ENCODE measurements around the gene PTPRT.

Gene PTPRT

GRCh38 chr20:42485556-42485955 lies 704.1 kb downstream of the PTPRT start:
- ChIA-PET CTCF (interaction anchor here (0.6 to 1.1 kb wide), 3 partner anchors 26 to 408 kb away, joined by 3 to 4 read pairs (median 3); no protein-coding TSS in a partner anchor), POLR2A (no interaction called here)
- Histone ChIP-seq H3K9me3 (ENCODE audit: control insufficient read depth, insufficient read depth, low read depth, low read length) (no peaks in the 10 kb centered on the region), H3K27ac (ENCODE audit: extremely low read depth, low read depth, low read length) (no peak overlapping the region), H3K4me3 (ENCODE audit: low read depth, low read length) (no peak overlapping the region), H3K36me3 (ENCODE audit: control insufficient read depth in 2 of 2, insufficient read depth in 1 of 2, low read length in 2 of 2) (no peaks in the 10 kb centered on the region), H3K4me1 (ENCODE audit: control insufficient read depth, insufficient read depth, low read length) (no peaks in the 10 kb centered on the region)
- no peak for TF ChIP-seq ZNF416 (tag by site-specific recombination; IDR thresholded peaks at IDR 0.05)
- no peak for TF ChIP-seq ZNF157 (tag by site-specific recombination; IDR thresholded peaks at IDR 0.05)
- TF ChIP-seq ZNF140 (tag by site-specific recombination; IDR thresholded peaks at IDR 0.05) = no peak
- TF ChIP-seq ZNF16 (tag by site-specific recombination; IDR thresholded peaks at IDR 0.05; ENCODE audit: low read depth) = no peak
- TF ChIP-seq TSHZ1 (tag by site-specific recombination; IDR thresholded peaks at IDR 0.05; ENCODE audit: borderline replicate concordance) = no peak
- TF ChIP-seq ZNF23 (tag by site-specific recombination; IDR thresholded peaks at IDR 0.05; ENCODE audit: borderline replicate concordance) = no peak
- TF ChIP-seq ZNF248 (tag by site-specific recombination; IDR thresholded peaks at IDR 0.05) = no peak
- TF ChIP-seq ZNF48 (tag by site-specific recombination; IDR thresholded peaks at IDR 0.05) = no peak
- TF ChIP-seq PATZ1 (tag by site-specific recombination; IDR thresholded peaks at IDR 0.05) = no peak
- TF ChIP-seq ZNF488 (tag by site-specific recombination; IDR thresholded peaks at IDR 0.05) = no peak
- no peak for TF ChIP-seq ZNF600 (tag by site-specific recombination; IDR thresholded peaks at IDR 0.05)
- TF ChIP-seq ZNF785 (tag by site-specific recombination; IDR thresholded peaks at IDR 0.05) = no peak

- no peaks in the 10 kb centered on the region for H3K4me1 ChIP-seq (ENCODE audit: control insufficient read depth, insufficient read depth, low read length)
- POLR2A ChIA-PET = no interaction called here
- TF ChIP-seq ZBTB10 (tag by site-specific recombination; IDR thresholded peaks at IDR 0.05) (no peak), TCF7L2 (IDR thresholded peaks at IDR 0.05; ENCODE audit: borderline replicate concordance, low read depth, low read length) (no peak), ZSCAN5A (tag by site-specific recombination; IDR thresholded peaks at IDR 0.05) (no peak), KLF17 (tag by site-specific recombination; IDR thresholded peaks at IDR 0.05) (no peak), ZNF23 (tag by site-specific recombination; IDR thresholded peaks at IDR 0.05; ENCODE audit: borderline replicate concordance) (no peak), ZNF518A (tag by site-specific recombination; conservative IDR thresholded peaks at IDR 0.05; ENCODE audit: low read depth) (no peak)
These were observed 704.8 kb downstream of the PTPRT start for GRCh38 chr20:42484790-42485375.

More at GRCh38 chr20:42484790-42485375, 704.8 kb downstream of the PTPRT start:
- H3K36me3 ChIP-seq (ENCODE audit: control insufficient read depth in 2 of 2, insufficient read depth in 1 of 2, low read length in 2 of 2) = no peaks in the 10 kb centered on the region
- no peak overlapping the region for H3K4me3 ChIP-seq (ENCODE audit: low read depth, low read length)
- no peaks in the 10 kb centered on the region for H3K9me3 ChIP-seq (ENCODE audit: control insufficient read depth, insufficient read depth, low read depth, low read length)
- CTCF ChIA-PET = interaction anchor here (0.7 to 1.1 kb wide), 7 partner anchors 8 to 194 kb away, joined by 3 to 5 read pairs (median 4); no protein-coding TSS in a partner anchor
- no peak overlapping the region for H3K27ac ChIP-seq (ENCODE audit: extremely low read depth, low read depth, low read length)
